Loucy (cell line): ENCODE measurements around the gene TBC1D26.
"Not testable (repeated sequence)": the region's sequence is repeated elsewhere in the genome, so short reads cannot be mapped to it uniquely, and the experiment has no call there.

Experiments used
- H2AFZ ChIP-seq: fragments of 200-600 bp; sonication (generic); 2 replicates; pipeline ENCODE4 v1.6.0; 2016; ENCODE audit warnings: antibody characterized with exemption, mild to moderate bottlenecking, low read length, moderate library complexity
- H3F3A ChIP-seq: fragments of 200-600 bp; 2 replicates; pipeline ENCODE4 v1.6.0; 2016; ENCODE audit warnings: antibody characterized with exemption, low read depth, mild to moderate bottlenecking
- H3K27me3 ChIP-seq: fragments of 200-600 bp; sonication (generic); 2 replicates; pipeline ENCODE4 v1.6.1; 2014; ENCODE audit warnings: low read length, mild to moderate bottlenecking; ENCODE audit not compliant: insufficient read depth, poor library complexity, severe bottlenecking
- H3K36me3 ChIP-seq: fragments of 200-600 bp; sonication (generic); 2 replicates; pipeline ENCODE4 v1.6.1; 2016; ENCODE audit warnings: low read length; ENCODE audit not compliant: insufficient read depth
- H3K4me1 ChIP-seq: fragments of 200-600 bp; sonication (generic); 2 replicates; pipeline ENCODE4 v1.5.1; 2014; ENCODE audit warnings: low read length, mild to moderate bottlenecking; ENCODE audit not compliant: insufficient read depth, poor library complexity, severe bottlenecking
- H3K4me2 ChIP-seq: fragments of 200-600 bp; sonication (generic); 2 replicates; pipeline ENCODE4 v1.6.0; 2014; ENCODE audit warnings: antibody characterized with exemption, low read length, low read depth, mild to moderate bottlenecking; ENCODE audit not compliant: poor library complexity, severe bottlenecking
- H3K4me3 ChIP-seq: fragments of 200-600 bp; sonication (generic); 2 replicates; pipeline ENCODE4 v1.5.1; 2014; ENCODE audit warnings: low read length, mild to moderate bottlenecking, mixed read lengths; ENCODE audit not compliant: poor library complexity, severe bottlenecking
- H3K79me2 ChIP-seq: fragments of 200-600 bp; sonication (generic); 2 replicates; pipeline ENCODE4 v1.6.1; 2014; ENCODE audit warnings: low read length; ENCODE audit not compliant: insufficient read depth
- H3K9ac ChIP-seq: fragments of 200-600 bp; sonication (generic); 2 replicates; pipeline ENCODE4 v1.6.0; 2014; ENCODE audit warnings: mild to moderate bottlenecking, low read depth, low read length, moderate library complexity; ENCODE audit not compliant: poor library complexity, severe bottlenecking
- H3K9me2 ChIP-seq: fragments of 200-600 bp; sonication (generic); replicated peaks from 2 replicates; pipeline ENCODE4 v1.6.1; 2016; ENCODE audit warnings: low read depth, low read length, mixed read lengths
- H3K9me3 ChIP-seq: fragments of 200-600 bp; sonication (generic); 2 replicates; pipeline ENCODE4 v1.6.1; 2014; ENCODE audit warnings: mild to moderate bottlenecking, antibody characterized with exemption, low read length, low read depth; ENCODE audit not compliant: insufficient read depth
- H4K20me1 ChIP-seq: fragments of 200-600 bp; sonication (generic); 2 replicates; pipeline ENCODE4 v1.6.0; 2014; ENCODE audit warnings: antibody characterized with exemption, low read length, mild to moderate bottlenecking; ENCODE audit not compliant: insufficient read depth, poor library complexity, severe bottlenecking

TBC1D26 gene

DNA sequence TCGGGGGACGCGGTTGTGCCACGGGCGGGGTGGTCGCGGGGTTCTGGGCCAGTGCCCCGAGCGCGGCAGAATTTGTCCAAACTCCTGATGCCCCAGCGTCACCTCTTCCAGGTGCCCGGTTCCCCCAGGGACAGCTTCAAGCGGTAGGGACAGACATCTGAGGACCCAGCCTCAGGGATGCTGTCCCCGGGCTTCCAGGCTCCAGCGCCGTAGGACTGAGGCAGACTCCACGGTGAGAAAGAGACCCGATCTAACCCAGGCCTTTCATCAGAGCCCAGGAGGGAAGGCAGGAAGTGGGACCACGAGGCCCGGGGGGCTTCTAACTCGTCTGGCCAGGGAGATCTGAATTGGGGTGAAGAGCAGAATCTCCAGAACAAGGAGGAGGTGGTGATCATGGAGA lies 32.1 kb upstream of the TBC1D26 start:
- H3K4me3 ChIP-seq, H3K79me2 ChIP-seq, H3K9me3 ChIP-seq, H3F3A ChIP-seq, H3K4me2 ChIP-seq, H2AFZ ChIP-seq, H3K9me2 ChIP-seq, H3K4me1 ChIP-seq, H3K36me3 ChIP-seq, H4K20me1 ChIP-seq, H3K27me3 ChIP-seq, H3K9ac ChIP-seq: not testable (repeated sequence)

DNA sequence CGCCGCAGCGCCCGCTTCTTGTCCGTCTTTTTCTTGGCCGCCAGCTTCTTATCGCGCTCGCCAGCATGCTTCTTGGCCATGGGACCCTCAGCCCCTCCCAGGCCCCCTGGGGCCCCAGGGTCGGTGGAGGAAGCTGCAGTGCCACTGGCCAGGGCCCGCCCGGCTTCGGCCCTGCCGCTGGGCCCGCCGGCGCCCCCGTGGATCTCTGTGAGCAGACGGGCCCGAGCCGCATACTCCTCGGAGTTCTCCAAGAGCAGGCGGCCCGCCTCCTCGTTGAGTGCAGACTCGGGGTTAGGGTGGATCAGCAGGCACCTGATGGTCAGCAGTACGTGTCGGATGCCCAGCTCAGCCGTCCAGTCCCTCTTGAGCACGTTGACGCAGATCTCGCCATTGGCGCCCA lies 27.8 kb upstream of the TBC1D26 start:
- not testable (repeated sequence) for H3K4me2 ChIP-seq, H3K36me3 ChIP-seq, H3F3A ChIP-seq, H2AFZ ChIP-seq, H3K9ac ChIP-seq, H3K4me3 ChIP-seq, H3K79me2 ChIP-seq, H3K27me3 ChIP-seq, H3K9me2 ChIP-seq, H3K9me3 ChIP-seq, H3K4me1 ChIP-seq, H4K20me1 ChIP-seq

DNA sequence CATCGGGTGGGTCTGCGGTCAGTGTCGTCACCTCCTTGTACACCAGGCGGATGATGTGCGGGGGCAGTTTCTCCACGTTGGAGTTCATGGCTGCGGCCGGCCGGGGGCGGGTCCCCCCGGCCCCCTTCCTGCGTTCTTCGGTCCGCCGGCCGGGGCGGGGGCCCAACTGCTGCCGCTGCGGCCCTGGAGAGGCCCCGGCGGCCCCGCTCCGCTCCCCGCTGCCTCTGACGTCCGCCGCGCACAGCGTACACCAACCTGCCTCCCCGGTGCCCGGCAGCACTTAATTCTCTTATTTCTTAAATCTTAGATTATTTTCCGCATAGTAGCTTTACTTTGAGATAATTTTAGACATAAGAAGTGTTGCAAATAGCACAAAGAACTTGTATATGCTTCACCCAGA lies 27.3 kb upstream of the TBC1D26 start:
- not testable (repeated sequence) for H2AFZ ChIP-seq, H3K79me2 ChIP-seq, H3K9ac ChIP-seq, H3K4me2 ChIP-seq, H3K4me3 ChIP-seq, H3K4me1 ChIP-seq, H3K9me3 ChIP-seq, H3K36me3 ChIP-seq, H3F3A ChIP-seq, H3K9me2 ChIP-seq, H3K27me3 ChIP-seq, H4K20me1 ChIP-seq

GRCh38 chr17:15708879-15709278 lies 23.2 kb upstream of the TBC1D26 start:
- not testable (repeated sequence) for H2AFZ ChIP-seq, H3K36me3 ChIP-seq, H3K4me3 ChIP-seq, H3K79me2 ChIP-seq, H3K4me2 ChIP-seq, H3K9me2 ChIP-seq, H4K20me1 ChIP-seq, H3K9me3 ChIP-seq, H3K9ac ChIP-seq, H3K27me3 ChIP-seq, H3F3A ChIP-seq, H3K4me1 ChIP-seq

DNA sequence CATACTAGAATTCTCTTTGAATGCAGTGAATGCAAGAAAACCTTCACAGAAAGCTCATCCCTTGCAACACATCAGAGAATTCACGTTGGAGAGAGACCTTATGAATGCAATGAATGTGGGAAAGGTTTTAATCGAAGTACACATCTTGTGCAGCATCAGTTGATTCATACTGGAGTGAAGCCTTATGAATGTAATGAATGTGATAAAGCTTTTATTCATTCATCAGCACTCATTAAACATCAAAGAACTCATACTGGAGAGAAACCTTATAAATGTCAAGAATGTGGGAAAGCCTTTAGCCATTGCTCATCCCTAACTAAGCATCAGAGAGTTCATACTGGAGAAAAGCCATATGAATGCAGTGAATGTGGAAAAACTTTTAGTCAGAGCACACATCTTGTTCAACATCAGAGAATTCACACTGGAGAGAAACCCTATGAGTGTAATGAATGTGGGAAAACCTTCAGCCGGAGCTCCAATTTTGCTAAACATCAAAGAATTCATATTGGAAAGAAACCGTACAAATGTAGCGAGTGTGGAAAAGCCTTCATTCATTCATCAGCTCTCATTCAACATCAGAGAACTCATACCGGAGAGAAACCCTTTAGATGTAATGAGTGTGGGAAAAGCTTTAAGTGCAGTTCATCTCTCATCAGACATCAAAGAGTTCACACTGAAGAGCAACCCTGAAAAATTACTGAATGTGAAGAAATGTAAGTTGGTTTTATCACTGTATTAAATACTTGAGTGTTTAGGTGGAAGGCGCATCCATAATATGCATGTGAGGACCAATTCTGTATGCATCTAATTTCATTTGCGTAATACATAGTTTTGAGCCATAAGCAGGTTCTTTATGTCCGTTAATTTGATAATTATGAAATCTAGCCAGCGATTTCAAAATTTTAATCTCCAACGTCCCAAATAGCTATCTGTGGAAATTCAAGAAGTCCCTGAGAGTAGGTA lies 15.2 kb upstream of the TBC1D26 start:
- not testable (repeated sequence) for H3K9ac ChIP-seq, H2AFZ ChIP-seq, H3K9me3 ChIP-seq, H3K27me3 ChIP-seq, H3K36me3 ChIP-seq, H3K4me1 ChIP-seq, H3K4me3 ChIP-seq, H3K79me2 ChIP-seq, H3F3A ChIP-seq, H3K4me2 ChIP-seq, H3K9me2 ChIP-seq, H4K20me1 ChIP-seq

DNA sequence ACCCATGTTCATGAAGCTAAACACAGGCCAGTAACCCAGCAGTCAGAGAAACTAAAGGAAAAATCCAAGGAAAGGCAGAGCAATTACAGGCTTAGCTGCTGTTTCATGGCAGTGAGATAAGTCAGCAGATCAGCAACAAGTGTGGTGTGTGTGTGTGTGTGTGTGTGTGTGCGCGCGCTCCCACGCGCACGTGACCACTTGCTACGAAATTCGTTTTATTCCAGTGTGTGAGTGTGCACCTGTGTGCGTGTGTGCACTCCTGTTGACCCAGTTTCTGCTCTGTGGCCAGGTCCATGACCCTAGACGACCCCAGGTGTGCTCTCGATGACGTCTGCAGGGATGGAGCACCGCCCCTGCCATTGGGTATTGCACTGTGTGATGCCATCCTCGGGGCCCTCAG lies 1.5 kb upstream of the TBC1D26 start:
- H3K4me1 ChIP-seq, H3F3A ChIP-seq, H3K36me3 ChIP-seq, H3K9me2 ChIP-seq, H3K9ac ChIP-seq, H3K27me3 ChIP-seq, H3K9me3 ChIP-seq, H3K4me2 ChIP-seq, H3K4me3 ChIP-seq, H3K79me2 ChIP-seq, H4K20me1 ChIP-seq, H2AFZ ChIP-seq: not testable (repeated sequence)

DNA sequence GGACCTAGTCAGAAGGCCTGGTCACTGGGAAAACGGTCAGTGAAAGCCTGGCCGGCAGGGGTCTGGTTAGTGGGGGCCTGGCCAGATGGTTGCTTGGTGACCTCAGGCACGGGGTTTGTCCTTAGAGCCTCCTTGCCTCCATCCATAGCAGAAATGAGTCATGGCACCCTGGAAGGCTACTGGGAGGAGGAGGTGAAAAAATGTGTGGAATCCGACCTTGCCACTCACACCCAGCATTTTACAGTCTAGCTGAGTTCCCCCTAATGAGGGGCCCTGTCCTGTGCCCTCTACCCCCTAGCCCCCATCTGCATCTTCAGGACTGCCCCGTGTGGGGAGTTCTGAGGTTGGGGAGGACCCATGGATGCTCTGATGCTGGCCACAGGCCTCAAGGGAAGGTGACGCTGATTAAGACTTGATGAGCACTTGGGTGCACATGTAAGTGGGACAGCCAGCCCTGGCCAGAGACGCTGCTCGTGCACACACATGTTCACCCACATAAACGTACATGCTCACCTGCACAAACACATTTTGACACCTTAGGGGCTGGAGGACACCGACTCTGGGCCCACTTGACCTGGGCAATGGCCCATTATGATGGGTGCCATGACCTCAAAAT lies 1.2 kb downstream of the TBC1D26 start:
- not testable (repeated sequence) for H3K4me2 ChIP-seq, H3K4me1 ChIP-seq, H3K9me2 ChIP-seq, H3K27me3 ChIP-seq, H3K36me3 ChIP-seq, H4K20me1 ChIP-seq, H3K9ac ChIP-seq, H3K4me3 ChIP-seq, H2AFZ ChIP-seq, H3K9me3 ChIP-seq, H3K79me2 ChIP-seq, H3F3A ChIP-seq
